DMS 273 treated with DMSO at 0.1 percent for 48 hours (cell line): Measurements from ENCODE around the gene BRD2.

Source experiments
- DNase-seq: peaks from one replicate; lab custom pipeline; 2025; lab: John Stamatoyannopoulos, UW

The BRD2 gene

GRCh38 chr6:32972353-32973143 lies 4.2 kb downstream of the BRD2 start:
- DNase-seq = peak; percentile 56

- DNase-seq = no peak
Observed at GRCh38 chr6:32973144-32974015, 5.0 kb downstream of the BRD2 start.

GRCh38 chr6:32974016-32974333 lies 5.6 kb downstream of the BRD2 start:
- DNase-seq = no peak

DNA sequence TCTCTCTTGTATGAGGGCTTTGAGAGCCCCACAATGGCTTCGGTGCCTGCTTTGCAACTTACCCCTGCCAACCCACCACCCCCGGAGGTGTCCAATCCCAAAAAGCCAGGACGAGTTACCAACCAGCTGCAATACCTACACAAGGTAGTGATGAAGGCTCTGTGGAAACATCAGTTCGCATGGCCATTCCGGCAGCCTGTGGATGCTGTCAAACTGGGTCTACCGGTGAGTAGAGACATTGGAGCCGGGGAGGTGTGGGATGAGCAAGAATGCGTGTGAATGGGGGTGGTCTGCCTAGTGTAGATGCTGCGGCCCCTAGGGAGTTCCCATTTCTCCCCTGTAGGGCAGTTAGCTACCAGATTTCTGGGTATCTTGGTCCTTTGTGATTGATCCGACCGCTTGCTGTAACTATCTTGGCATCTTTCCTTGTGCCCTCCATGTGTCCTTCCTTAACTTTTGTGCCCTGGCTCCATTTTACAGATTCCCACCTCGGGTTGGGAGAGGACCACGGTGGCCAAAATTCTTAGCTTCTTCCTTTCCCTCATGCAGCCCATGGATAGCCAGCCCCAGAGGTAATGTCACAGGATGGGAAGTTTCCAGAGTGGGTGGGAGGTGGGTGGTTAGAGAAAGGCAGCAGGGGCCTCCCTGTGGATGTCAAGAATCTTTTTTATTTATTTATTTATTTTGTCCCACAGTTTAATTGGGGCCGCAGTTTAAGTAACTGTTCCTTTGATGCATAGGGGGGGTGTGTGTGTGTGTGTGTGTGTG lies 6.3 kb downstream of the BRD2 start:
- no peak for DNase-seq

- no peak for DNase-seq
Observed at GRCh38 chr6:32975886-32976285, 7.5 kb downstream of the BRD2 start.

DNA sequence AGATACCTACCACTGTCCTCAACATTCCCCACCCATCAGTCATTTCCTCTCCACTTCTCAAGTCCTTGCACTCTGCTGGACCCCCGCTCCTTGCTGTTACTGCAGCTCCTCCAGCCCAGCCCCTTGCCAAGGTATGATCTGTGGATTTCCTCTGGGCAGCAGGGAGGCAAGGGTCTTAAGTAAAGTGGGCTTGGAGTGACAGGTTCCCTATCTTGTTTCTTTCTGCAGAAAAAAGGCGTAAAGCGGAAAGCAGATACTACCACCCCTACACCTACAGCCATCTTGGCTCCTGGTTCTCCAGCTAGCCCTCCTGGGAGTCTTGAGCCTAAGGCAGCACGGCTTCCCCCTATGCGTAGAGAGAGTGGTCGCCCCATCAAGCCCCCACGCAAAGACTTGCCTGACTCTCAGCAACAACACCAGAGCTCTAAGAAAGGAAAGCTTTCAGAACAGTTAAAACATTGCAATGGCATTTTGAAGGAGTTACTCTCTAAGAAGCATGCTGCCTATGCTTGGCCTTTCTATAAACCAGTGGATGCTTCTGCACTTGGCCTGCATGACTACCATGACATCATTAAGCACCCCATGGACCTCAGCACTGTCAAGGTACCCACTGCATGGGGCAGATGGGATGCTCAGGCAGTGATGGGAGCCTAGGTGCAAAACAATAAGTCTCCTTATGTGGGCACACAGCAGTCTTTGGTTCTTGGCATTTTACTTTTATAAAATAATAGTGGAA lies 8.1 kb downstream of the BRD2 start:
- DNase-seq = no peak

GRCh38 chr6:32977272-32977952 lies 9.0 kb downstream of the BRD2 start:
- no peak for DNase-seq

GRCh38 chr6:32977953-32978324 lies 9.5 kb downstream of the BRD2 start:
- DNase-seq = no peak

DNA sequence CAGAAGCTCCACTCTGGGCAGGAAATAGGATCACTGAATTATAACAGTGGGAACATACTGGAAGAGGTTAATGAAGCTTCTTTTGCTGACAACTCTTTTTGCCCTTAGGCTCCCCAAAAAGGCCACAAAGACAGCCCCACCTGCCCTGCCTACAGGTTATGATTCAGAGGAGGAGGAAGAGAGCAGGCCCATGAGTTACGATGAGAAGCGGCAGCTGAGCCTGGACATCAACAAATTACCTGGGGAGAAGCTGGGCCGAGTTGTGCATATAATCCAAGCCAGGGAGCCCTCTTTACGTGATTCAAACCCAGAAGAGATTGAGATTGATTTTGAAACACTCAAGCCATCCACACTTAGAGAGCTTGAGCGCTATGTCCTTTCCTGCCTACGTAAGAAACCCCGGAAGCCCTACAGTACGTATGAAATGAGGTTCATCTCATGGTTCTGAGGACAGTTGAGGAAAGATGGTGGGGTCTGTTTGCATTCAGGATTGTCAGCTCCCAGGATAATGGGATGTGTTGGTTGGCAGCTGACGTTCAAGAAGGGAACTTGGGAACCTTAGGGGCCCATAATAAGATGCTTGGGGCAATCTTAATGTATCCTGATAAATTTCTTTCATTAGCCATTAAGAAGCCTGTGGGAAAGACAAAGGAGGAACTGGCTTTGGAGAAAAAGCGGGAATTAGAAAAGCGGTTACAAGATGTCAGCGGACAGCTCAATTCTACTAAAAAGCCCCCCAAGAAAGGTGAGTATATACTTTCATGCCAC lies 11.5 kb downstream of the BRD2 start:
- DNase-seq = no peak

DNA sequence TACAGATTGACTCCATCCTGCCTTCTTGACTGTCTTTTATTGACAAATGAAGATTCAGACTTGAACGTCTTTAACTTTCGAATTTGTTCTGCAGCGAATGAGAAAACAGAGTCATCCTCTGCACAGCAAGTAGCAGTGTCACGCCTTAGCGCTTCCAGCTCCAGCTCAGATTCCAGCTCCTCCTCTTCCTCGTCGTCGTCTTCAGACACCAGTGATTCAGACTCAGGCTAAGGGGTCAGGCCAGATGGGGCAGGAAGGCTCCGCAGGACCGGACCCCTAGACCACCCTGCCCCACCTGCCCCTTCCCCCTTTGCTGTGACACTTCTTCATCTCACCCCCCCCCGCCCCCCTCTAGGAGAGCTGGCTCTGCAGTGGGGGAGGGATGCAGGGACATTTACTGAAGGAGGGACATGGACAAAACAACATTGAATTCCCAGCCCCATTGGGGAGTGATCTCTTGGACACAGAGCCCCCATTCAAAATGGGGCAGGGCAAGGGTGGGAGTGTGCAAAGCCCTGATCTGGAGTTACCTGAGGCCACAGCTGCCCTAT lies 12.2 kb downstream of the BRD2 start:
- no peak for DNase-seq

DNA sequence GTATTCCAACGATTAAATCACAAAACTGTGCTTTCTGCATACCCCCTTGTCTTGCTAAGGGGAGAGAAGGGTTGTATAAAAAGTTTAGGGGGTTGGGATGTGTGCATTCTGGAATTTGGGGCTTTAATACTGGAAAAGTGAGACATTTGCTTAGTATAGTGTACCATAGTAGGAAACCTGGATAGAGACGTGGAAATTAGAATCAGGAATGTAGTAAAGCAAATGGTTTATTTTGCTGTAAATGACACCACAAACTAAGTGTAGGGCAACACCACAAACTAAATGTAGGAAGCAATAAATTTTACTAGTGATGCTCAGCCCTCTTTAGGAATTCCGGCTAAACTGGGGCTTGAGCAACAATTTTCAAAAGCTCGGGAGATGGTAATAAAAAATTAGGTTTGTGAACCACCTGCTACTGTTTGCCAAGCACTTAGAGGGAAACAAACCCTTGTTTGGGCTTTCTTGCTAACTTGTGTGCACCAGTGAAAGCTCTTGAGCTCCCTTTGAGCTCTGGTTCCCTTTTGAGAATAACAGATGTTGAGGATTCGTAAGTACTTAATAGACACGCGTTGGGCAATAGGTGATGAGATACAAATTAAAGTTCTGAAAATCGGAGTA lies 13.8 kb downstream of the BRD2 start:
- DNase-seq = peak; percentile 68

DNA sequence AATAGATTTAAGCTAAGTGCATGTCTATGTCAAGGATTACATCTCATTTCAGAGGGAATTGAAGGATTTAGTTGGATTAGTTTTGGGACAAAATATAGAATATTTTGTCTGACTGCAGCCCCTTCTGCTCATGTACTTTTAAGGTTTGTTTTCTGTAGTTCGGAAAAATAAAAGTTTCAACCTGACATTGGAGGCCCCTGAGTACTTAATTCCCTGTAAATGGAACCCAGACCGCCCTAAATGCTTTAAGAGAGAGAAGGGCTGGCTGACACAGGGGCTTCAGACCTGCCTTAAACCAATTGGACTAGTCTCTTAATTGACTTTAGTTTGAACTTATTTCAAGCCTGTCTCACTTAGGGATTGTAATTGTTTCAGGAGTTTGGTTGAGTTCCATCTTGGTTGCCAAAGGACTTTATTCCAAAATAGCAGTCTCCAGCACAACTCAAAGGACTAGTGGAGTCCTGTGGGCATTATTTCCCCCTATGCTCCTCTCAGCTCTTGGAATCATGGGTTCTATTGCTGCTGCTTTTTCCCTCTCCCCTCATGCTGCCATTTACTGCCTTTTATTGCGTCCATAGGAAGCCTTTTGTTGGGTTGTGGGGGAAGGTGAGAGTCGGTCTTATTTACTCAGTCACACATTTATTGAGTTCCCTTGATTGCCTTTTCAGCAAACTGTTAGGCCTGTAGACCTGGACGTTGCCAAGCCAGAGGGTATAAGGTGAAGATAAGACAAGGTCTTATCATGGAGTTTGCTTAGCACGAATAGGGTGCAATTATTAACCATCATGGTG lies 14.5 kb downstream of the BRD2 start:
- no peak for DNase-seq

- no peak for DNase-seq
Observed at GRCh38 chr6:32983493-32983848, 15.1 kb downstream of the BRD2 start.

- DNase-seq = no peak
Observed at GRCh38 chr6:32983964-32984621, 15.7 kb downstream of the BRD2 start.

DNA sequence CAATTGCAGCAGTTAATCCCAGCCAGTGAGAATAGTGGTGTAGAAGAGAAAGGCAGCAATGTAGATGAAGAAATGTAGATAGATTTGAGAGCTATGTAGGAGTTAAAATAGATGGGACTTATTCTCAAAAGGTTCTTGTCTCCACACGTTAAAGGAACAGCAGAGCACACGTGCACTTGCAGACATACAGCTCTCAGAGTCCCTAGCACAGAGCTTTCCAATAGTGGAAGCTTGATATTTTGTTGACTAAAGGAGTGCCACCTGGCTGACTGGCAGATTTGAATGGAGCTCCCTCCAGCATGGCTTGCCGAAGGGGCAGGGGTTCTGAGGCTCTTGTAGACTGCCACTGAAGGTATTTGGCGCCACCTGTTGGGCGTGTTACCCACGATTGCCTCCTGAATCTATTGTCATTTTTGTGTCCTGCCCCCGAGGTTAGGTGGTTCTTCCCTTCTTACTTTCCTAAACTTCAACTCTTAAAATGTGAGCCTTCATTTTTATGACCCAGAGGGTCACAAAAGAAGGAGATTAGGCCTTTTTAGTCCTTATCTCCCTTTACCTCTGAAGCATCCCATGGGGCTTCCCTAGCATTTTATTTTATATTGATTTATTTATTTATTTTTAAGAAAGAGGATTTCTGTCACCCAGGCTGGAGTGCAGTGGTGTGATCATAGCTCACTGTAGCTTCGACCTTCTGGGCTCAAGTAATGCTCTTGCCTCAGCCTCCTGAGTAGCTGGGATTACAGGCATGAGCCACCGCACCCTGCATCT lies 16.4 kb downstream of the BRD2 start:
- peak; percentile 77 for DNase-seq

GRCh38 chr6:32989368-32989767 lies 21.0 kb downstream of the BRD2 start:
- DNase-seq = no peak

- no peak for DNase-seq
Observed at GRCh38 chr6:32991972-32992371, 23.6 kb downstream of the BRD2 start.
